HEK293T (cell line): ENCODE results near the gene PGGHG.

Experiments used
- ARNT ChIP-seq: fragments of 450-650 bp; IDR thresholded peaks from 2 replicates; pipeline ENCODE4 v1.6.1; 2017; ENCODE audit warnings: mild to moderate bottlenecking
- BHLHE40 ChIP-seq: fragments of 450-650 bp; IDR thresholded peaks from 2 replicates; pipeline ENCODE4 v1.6.1; 2016; ENCODE audit warnings: mild to moderate bottlenecking, moderate library complexity, borderline replicate concordance
- CTBP1 ChIP-seq: fragments of 450-650 bp; IDR thresholded peaks from 2 replicates; pipeline ENCODE4 v1.6.1; 2016; ENCODE audit warnings: borderline replicate concordance
- ELF4 ChIP-seq: fragments of 450-650 bp; IDR thresholded peaks from 2 replicates; pipeline ENCODE4 v1.6.1; 2017; ENCODE audit warnings: antibody characterized with exemption
- FOXM1 ChIP-seq: fragments of 450-650 bp; IDR thresholded peaks from 2 replicates; pipeline ENCODE4 v1.6.1; 2017; ENCODE audit warnings: mild to moderate bottlenecking, borderline replicate concordance
- HDGF ChIP-seq: fragments of 450-650 bp; IDR thresholded peaks from 2 replicates; pipeline ENCODE4 v1.6.1; 2017; ENCODE audit warnings: antibody characterized with exemption, borderline replicate concordance
- L3MBTL2 ChIP-seq: fragments of 450-650 bp; conservative IDR thresholded peaks from 2 replicates; pipeline ENCODE4 v1.6.1; 2016; ENCODE audit warnings: mild to moderate bottlenecking
- NFRKB ChIP-seq: fragments of 450-650 bp; IDR thresholded peaks from 2 replicates; pipeline ENCODE4 v1.6.1; 2016; ENCODE audit warnings: mild to moderate bottlenecking, moderate library complexity
- PKNOX1 ChIP-seq: fragments of 450-650 bp; IDR thresholded peaks from 2 replicates; pipeline ENCODE4 v1.6.1; 2016
- SP1 ChIP-seq: fragments of 450-650 bp; IDR thresholded peaks from 2 replicates; pipeline ENCODE4 v1.6.1; 2017
- TARDBP ChIP-seq: fragments of 450-650 bp; IDR thresholded peaks from 2 replicates; pipeline ENCODE4 v1.6.1; 2016
- ZNF384 ChIP-seq: fragments of 450-650 bp; IDR thresholded peaks from 2 replicates; pipeline ENCODE4 v1.6.1; 2016

- TF ChIP-seq BHLHE40 (no peak), ELF4 (no peak), CTBP1 (no peak), PKNOX1 (no peak), HDGF (no peak), SP1 (no peak), ZNF384 (no peak), FOXM1 (no peak), TARDBP (no peak), ARNT (no peak), NFRKB (no peak), L3MBTL2 (no peak)
Measured at GRCh38 chr11:289712-290620, 1.0 kb downstream of the PGGHG start.
